Hepatocyte (in vitro differentiated cells): ENCODE data around the gene ADSL. TPM values are rescaled to one million over a fixed set of nuclear protein-coding genes. Genes with fewer than 3 reads are reported as not detected.

ENCODE experiments used
- DNase-seq: peaks from one replicate; pipeline ENCODE4 v3.0.0-alpha.2; 2016; ENCODE audit warnings: low spot score
- H2AFZ ChIP-seq: fragments of 200-600 bp; sonication (generic); 2 replicates; pipeline ENCODE4 v1.6.0; 2016; ENCODE audit warnings: antibody characterized with exemption, mild to moderate bottlenecking
- H3K27ac ChIP-seq: fragments of 200-600 bp; sonication (generic); 2 replicates; pipeline ENCODE4 v1.5.1; 2016; ENCODE audit warnings: mild to moderate bottlenecking
- H3K27me3 ChIP-seq: fragments of 200-600 bp; sonication (generic); 2 replicates; pipeline ENCODE4 v1.6.1; 2016
- H3K36me3 ChIP-seq: fragments of 200-600 bp; sonication (generic); replicated peaks from 2 replicates; pipeline ENCODE4 v1.5.1; 2016; ENCODE audit warnings: low read depth; ENCODE audit not compliant: insufficient read depth
- H3K4me1 ChIP-seq: fragments of 200-600 bp; sonication (generic); 2 replicates; pipeline ENCODE4 v1.5.1; 2016; ENCODE audit warnings: mild to moderate bottlenecking, moderate library complexity; ENCODE audit not compliant: insufficient read depth
- H3K4me2 ChIP-seq: fragments of 200-600 bp; sonication (generic); 2 replicates; pipeline ENCODE4 v1.6.0; 2016
- H3K4me3 ChIP-seq: fragments of 200-600 bp; sonication (generic); 2 replicates; pipeline ENCODE4 v1.5.1; 2016; ENCODE audit warnings: mild to moderate bottlenecking
- H3K79me2 ChIP-seq: fragments of 200-600 bp; sonication (generic); 2 replicates; pipeline ENCODE4 v1.6.0; 2017; ENCODE audit warnings: mild to moderate bottlenecking
- H3K9me2 ChIP-seq: fragments of 200-600 bp; sonication (generic); replicated peaks from 2 replicates; pipeline ENCODE4 v1.6.0; 2017; ENCODE audit warnings: mild to moderate bottlenecking; ENCODE audit not compliant: insufficient read depth
- H3K9me3 ChIP-seq: fragments of 200-600 bp; sonication (generic); 2 replicates; pipeline ENCODE4 v1.5.1; 2016; ENCODE audit warnings: low read depth, mild to moderate bottlenecking
- H4K20me1 ChIP-seq: fragments of 200-600 bp; sonication (generic); 2 replicates; pipeline ENCODE4 v1.6.0; 2016; ENCODE audit warnings: mild to moderate bottlenecking; ENCODE audit not compliant: insufficient read depth, poor library complexity, severe bottlenecking
- EZH2 ChIP-seq: fragments of 200-600 bp; sonication (generic); IDR thresholded peaks from 2 replicates; pipeline ENCODE4 v1.6.1; 2016; ENCODE audit warnings: antibody characterized with exemption, mild to moderate bottlenecking, borderline replicate concordance
- EZH2phosphoT487 ChIP-seq: fragments of 200-600 bp; sonication (generic); IDR thresholded peaks from one replicate; pipeline ENCODE4 v1.6.1; 2018; ENCODE audit warnings: antibody characterized with exemption, mild to moderate bottlenecking, low read depth, moderate library complexity; ENCODE audit not compliant: unreplicated experiment, severe bottlenecking
- WGBS: methylation state at CpG from one replicate; pipeline ENCODE4 v1.1.6; 2016; ENCODE audit warnings: low lambda C conversion rate; ENCODE audit errors: missing lambda C conversion rate; 5-methylcytosine and 5-hydroxymethylcytosine counted together
- polyA plus RNA-seq: library from polyadenylated mRNA; unstranded; fragments of >200 nt; fragmentation: Nextera tagmentation; extraction: Ambion mirVana; gene quantifications from 2 replicates; pipeline ENCODE4 v1.2.1, GENCODE V29; 2016
- total RNA-seq: library from RNA; depleted of rRNA; stranded (reverse); fragments of >200 nt; gene quantifications from 2 replicates; pipeline ENCODE4 v1.2.3, GENCODE V29; 2014
- TF ChIP-seq, protein P1 (sequence below): fragments of 200-600 bp; sonication (generic); IDR thresholded peaks from 2 replicates; pipeline ENCODE4 v1.5.1; 2016; ENCODE audit warnings: antibody characterized with exemption, mild to moderate bottlenecking; ENCODE audit not compliant: poor library complexity

The ADSL gene
- total and polyA plus RNA-seq, 2 experiments from 2014 or later: 54.8 to 81.8 TPM

GRCh38 chr22:40429481-40429880, 83.2 kb downstream of the ADSL start:
- 97% methylated on average over 4 of the region's 4 CpGs for WGBS
- Histone ChIP-seq H3K27me3 (no peaks in the 10 kb centered on the region), H3K9me3 (no peaks in the 10 kb centered on the region), H3K27ac (no peak overlapping the region), H3K4me3 (no peak overlapping the region), H3K79me2 (no peaks in the 10 kb centered on the region), H3K36me3 (no peaks in the 10 kb centered on the region), H2AFZ (no peak overlapping the region), H4K20me1 (no peaks in the 10 kb centered on the region), H3K4me1 (no peaks in the 10 kb centered on the region), H3K9me2 (no peaks in the 10 kb centered on the region), H3K4me2 (no peak overlapping the region)
- DNase-seq: no peak
- TF ChIP-seq, protein P1, sequence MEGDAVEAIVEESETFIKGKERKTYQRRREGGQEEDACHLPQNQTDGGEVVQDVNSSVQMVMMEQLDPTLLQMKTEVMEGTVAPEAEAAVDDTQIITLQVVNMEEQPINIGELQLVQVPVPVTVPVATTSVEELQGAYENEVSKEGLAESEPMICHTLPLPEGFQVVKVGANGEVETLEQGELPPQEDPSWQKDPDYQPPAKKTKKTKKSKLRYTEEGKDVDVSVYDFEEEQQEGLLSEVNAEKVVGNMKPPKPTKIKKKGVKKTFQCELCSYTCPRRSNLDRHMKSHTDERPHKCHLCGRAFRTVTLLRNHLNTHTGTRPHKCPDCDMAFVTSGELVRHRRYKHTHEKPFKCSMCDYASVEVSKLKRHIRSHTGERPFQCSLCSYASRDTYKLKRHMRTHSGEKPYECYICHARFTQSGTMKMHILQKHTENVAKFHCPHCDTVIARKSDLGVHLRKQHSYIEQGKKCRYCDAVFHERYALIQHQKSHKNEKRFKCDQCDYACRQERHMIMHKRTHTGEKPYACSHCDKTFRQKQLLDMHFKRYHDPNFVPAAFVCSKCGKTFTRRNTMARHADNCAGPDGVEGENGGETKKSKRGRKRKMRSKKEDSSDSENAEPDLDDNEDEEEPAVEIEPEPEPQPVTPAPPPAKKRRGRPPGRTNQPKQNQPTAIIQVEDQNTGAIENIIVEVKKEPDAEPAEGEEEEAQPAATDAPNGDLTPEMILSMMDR: no peak

- Histone ChIP-seq H3K9me2 (no peaks in the 10 kb centered on the region), H3K27me3 (no peaks in the 10 kb centered on the region), H4K20me1 (no peaks in the 10 kb centered on the region), H3K27ac (no peak overlapping the region), H3K36me3 (no peaks in the 10 kb centered on the region), H3K4me2 (no peak overlapping the region), H3K79me2 (no peaks in the 10 kb centered on the region), H3K4me3 (no peak overlapping the region), H2AFZ (no peak overlapping the region), H3K9me3 (no peaks in the 10 kb centered on the region), H3K4me1 (no peaks in the 10 kb centered on the region)
- no peak for DNase-seq
- TF ChIP-seq EZH2 (no peak), EZH2phosphoT487 (no peak)
- TF ChIP-seq, protein P1: no peak
- WGBS: 96% methylated on average over 4 of the region's 4 CpGs
Measured at GRCh38 chr22:40430991-40431390, 84.7 kb downstream of the ADSL start.

- TF ChIP-seq EZH2: no peak
- no peak for TF ChIP-seq EZH2phosphoT487
- TF ChIP-seq, protein P1: no peak
- Histone ChIP-seq H3K9me2 (no peaks in the 10 kb centered on the region), H3K27ac (no peak overlapping the region), H3K4me2 (no peak overlapping the region), H3K27me3 (no peaks in the 10 kb centered on the region), H3K4me3 (no peak overlapping the region), H3K79me2 (no peaks in the 10 kb centered on the region), H4K20me1 (no peaks in the 10 kb centered on the region), H3K36me3 (no peaks in the 10 kb centered on the region), H3K4me1 (no peaks in the 10 kb centered on the region), H3K9me3 (no peaks in the 10 kb centered on the region), H2AFZ (no peak overlapping the region)
- 93% methylated on average over 5 of the region's 5 CpGs for WGBS
- no peak for DNase-seq
Measured at GRCh38 chr22:40432157-40432556, 85.9 kb downstream of the ADSL start.

DNA sequence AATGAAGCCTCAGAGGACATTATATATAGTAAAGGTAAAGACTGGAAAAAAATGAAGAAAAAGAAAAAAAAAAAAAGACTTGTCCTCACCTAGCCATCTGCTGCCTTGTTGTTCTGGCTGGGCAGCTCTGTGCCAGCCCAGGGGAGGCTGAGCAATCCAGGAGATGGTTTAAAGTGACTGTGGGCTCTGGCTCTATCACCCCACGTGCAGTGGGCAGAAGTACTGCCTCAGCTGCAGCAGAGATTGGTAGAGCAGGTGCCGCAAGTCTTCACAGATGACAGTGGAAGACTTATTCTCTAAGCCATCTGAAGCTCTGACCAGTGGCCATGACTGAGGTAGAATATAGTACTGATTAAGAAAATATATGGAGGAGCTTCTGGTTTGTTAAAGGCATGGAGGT, 86.3 kb downstream of the ADSL start:
- Histone ChIP-seq H3K79me2 (no peaks in the 10 kb centered on the region), H3K36me3 (no peaks in the 10 kb centered on the region), H3K27ac (no peak overlapping the region), H3K4me2 (no peak overlapping the region), H2AFZ (no peak overlapping the region), H3K4me1 (no peaks in the 10 kb centered on the region), H4K20me1 (no peaks in the 10 kb centered on the region), H3K27me3 (no peaks in the 10 kb centered on the region), H3K9me3 (no peaks in the 10 kb centered on the region), H3K9me2 (no peaks in the 10 kb centered on the region), H3K4me3 (no peak overlapping the region)
- TF ChIP-seq, protein P1: no peak
- TF ChIP-seq EZH2phosphoT487 (no peak), EZH2 (no peak)
- 100% methylated on average over 2 of the region's 2 CpGs for WGBS
- no peak for DNase-seq
